Tibial artery (tissue), 4 donors: ENCODE measurements around the gene MLH3.

ENCODE experiments used
- DNase-seq, 2 donors: peaks; one replicate each; pipeline ENCODE4 v3.0.0-alpha.2; 2019
- H3K27ac ChIP-seq, 2 donors: fragments of 200-600 bp; sonication (generic) in 1 of 2; 1 replicate in 1 of 2; 2 replicates in 1 of 2; pipeline ENCODE4 v1.5.1; 2018 to 2019; ENCODE audit warnings: mild to moderate bottlenecking in 1 of 2
- H3K27me3 ChIP-seq, 2 donors: fragments of 200-600 bp; sonication (generic) in 1 of 2; one replicate each; pipeline versions ENCODE4 v1.5.1 to v1.6.0; 2016 to 2019
- H3K36me3 ChIP-seq, 3 donors: fragments of 200-600 bp; sonication (generic) in 2 of 3; one replicate each; pipeline ENCODE4 v1.5.1; 2016 to 2019; ENCODE audit warnings: mild to moderate bottlenecking in 2 of 3
- H3K4me1 ChIP-seq, 4 donors: fragments of 200-600 bp; sonication (generic) in 2 of 4; 1 replicate in 3 of 4; 2 replicates in 1 of 4; pipeline ENCODE4 v1.5.1; 2016 to 2019
- H3K4me3 ChIP-seq, 2 donors: fragments of 200-600 bp; sonication (generic) in 1 of 2; 1 replicate in 1 of 2; 2 replicates in 1 of 2; pipeline ENCODE4 v1.5.1; 2018 to 2019; ENCODE audit warnings: mild to moderate bottlenecking in 2 of 2
- H3K9me3 ChIP-seq, 3 donors: fragments of 200-600 bp; sonication (generic) in 1 of 3; one replicate each; pipeline ENCODE4 v1.5.1; 2016 to 2019
- intact Hi-C: fragments of 100-400 bp; cut with DNase I; formaldehyde crosslinking; loops from one replicate; pipeline ENCODE4 v1.15.0; 2023; ENCODE audit warnings: low total_unique reads
- TF ChIP-seq, protein P1 (sequence below), 2 experiments: fragments of 200-600 bp in 1 of 2; fragments of 450-650 bp in 1 of 2; IDR thresholded peaks; one replicate each; pipeline ENCODE4 v1.5.1; 2017 to 2019; ENCODE audit warnings: antibody characterized with exemption in 2 of 2, mild to moderate bottlenecking in 1 of 2, moderate library complexity in 1 of 2

MLH3 gene

DNA sequence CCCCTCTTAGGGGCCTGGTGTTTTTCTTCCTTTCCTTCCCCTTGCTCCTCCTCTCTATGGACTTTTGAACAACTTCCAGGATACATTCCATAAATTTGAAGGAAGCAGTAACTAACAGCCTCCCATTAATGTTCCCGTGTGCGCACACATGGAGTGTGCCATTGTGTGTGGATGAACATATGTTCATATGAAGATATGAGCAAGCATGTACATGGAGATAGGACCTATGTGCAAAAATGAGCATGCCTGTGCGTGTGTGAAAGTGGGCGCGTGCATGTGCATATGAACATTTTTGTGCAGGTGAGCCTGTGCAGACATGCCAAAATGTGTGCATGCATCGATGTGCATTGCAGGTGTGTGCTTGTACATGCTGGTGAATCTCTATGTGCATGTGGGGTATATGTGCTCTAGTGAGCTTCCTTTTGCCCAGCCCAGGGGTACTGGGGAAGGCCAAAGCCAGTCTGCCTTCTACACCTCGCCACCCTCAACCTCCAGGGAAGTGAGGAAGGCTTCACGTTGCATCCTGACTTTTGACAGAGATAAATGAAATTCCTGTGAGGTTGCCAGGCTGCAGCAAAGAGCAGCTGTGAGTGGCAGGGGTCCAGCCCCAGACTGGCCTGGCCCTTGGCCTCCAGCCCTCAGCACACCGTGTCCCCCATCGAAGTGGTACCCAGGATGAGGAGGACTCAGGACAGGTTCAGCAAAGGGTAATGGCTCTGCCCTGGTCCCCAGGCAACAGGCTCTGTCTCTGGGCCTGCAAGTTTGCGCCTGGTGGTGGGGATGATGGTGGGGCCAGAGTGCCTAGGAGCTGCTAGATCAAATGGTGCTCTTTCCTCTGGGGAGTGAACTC is 74.8 kb downstream of the MLH3 start:
- peak overlapping the region in 1 of 2 donors; percentile 94 for H3K27ac ChIP-seq
- peaks cover 0 to 64% (median 53%) of the 10 kb centered on the region in 4 donors for H3K4me1 ChIP-seq
- H3K27me3 ChIP-seq = no peaks in the 10 kb centered on the region
- H3K36me3 ChIP-seq = no peaks in the 10 kb centered on the region
- DNase-seq = peak in 1 of 2 donors; percentile 32
- H3K4me3 ChIP-seq = no peak overlapping the region
- TF ChIP-seq, protein P1, sequence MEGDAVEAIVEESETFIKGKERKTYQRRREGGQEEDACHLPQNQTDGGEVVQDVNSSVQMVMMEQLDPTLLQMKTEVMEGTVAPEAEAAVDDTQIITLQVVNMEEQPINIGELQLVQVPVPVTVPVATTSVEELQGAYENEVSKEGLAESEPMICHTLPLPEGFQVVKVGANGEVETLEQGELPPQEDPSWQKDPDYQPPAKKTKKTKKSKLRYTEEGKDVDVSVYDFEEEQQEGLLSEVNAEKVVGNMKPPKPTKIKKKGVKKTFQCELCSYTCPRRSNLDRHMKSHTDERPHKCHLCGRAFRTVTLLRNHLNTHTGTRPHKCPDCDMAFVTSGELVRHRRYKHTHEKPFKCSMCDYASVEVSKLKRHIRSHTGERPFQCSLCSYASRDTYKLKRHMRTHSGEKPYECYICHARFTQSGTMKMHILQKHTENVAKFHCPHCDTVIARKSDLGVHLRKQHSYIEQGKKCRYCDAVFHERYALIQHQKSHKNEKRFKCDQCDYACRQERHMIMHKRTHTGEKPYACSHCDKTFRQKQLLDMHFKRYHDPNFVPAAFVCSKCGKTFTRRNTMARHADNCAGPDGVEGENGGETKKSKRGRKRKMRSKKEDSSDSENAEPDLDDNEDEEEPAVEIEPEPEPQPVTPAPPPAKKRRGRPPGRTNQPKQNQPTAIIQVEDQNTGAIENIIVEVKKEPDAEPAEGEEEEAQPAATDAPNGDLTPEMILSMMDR (IDR thresholded peaks at IDR 0.05) = no peak
- no peaks in the 10 kb centered on the region for H3K9me3 ChIP-seq
- intact Hi-C loops = no loop called here

DNA sequence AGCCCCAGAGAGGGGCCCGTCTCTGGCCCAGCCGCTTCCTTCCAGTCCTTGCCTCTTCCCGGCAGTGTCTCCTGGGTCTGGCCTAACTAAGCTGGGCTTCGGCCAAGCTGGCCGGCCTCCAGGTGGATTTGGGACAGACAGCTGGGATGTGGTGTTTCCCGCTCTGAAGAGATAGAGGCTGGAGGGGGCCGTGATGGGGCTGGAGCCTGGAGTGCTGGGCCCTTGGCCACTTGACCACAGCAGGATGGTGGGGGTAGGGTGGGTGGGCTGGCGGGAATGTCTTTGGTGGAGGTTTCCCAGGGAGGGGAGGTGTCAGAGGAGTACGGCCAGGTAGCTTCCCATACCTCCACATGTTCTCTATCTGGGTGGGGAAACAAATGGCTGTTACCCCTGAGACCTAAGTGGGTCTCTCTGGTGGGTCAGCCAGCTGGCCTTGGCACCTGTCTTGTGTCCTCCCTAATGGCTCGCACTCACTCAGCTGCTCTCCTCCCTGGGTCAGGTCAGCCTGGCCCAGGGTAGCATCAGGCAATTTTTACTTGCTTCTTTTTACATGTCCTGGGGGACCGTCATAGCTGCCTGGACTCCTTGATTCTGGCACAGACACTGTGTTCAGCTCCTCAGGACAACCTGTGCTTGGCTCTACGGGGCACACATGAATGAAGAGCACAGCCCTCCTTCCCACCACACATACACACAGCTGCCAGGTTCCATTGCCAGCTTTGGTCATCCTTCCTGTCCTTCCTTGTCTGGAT is 76.0 kb downstream of the MLH3 start:
- no peaks in the 10 kb centered on the region for H3K36me3 ChIP-seq
- H3K27me3 ChIP-seq = no peaks in the 10 kb centered on the region
- DNase-seq = peak; percentile 82 to 89
- peaks cover 0 to 53% (median 41%) of the 10 kb centered on the region in 4 donors for H3K4me1 ChIP-seq
- intact Hi-C loops = no loop called here
- TF ChIP-seq, protein P1 (IDR thresholded peaks at IDR 0.05) = no peak
- H3K27ac ChIP-seq = no peak overlapping the region
- no peak overlapping the region for H3K4me3 ChIP-seq
- no peaks in the 10 kb centered on the region for H3K9me3 ChIP-seq

DNA sequence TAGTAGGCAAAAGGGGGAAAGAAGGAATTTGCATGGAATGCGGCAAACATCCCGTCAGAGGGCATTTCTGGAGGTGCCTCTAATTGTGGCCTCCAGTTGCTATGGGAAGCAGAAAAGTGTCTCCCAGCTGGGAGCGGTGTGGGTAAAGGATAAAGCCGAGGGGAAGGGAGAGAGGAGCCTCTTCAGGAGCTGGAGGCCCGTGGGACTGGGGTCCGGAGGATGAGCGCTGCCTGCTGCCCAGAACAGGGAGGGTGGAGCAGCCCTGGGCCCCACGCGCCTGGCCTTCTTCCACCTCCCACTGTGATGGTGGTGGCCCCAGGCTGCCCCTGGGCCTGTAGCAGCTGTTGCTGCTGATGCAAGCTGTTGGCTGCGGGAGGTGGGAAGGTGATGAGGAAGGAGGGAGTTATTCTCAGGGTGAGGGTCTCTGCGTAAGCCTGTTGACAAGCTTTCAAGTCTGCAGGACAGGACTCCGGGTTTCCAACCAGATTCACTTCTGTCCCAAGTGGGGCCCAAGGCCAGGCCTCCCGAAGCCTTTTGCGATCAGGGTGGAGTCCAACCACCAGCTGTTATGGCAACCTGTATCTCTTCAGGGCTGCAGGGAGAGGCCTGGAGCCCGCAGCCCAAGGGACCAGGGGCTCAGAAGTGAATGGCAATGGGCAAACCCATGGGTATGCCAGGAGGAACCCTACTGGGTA is 76.8 kb downstream of the MLH3 start:
- no peak overlapping the region for H3K27ac ChIP-seq
- no peaks in the 10 kb centered on the region for H3K9me3 ChIP-seq
- intact Hi-C loops = no loop called here
- peak in 1 of 2 donors; percentile 43 for DNase-seq
- no peaks in the 10 kb centered on the region for H3K36me3 ChIP-seq
- no peaks in the 10 kb centered on the region for H3K27me3 ChIP-seq
- peaks cover 0 to 45% (median 34%) of the 10 kb centered on the region in 4 donors for H3K4me1 ChIP-seq
- TF ChIP-seq, protein P1 (IDR thresholded peaks at IDR 0.05) = no peak
- H3K4me3 ChIP-seq = no peak overlapping the region

DNA sequence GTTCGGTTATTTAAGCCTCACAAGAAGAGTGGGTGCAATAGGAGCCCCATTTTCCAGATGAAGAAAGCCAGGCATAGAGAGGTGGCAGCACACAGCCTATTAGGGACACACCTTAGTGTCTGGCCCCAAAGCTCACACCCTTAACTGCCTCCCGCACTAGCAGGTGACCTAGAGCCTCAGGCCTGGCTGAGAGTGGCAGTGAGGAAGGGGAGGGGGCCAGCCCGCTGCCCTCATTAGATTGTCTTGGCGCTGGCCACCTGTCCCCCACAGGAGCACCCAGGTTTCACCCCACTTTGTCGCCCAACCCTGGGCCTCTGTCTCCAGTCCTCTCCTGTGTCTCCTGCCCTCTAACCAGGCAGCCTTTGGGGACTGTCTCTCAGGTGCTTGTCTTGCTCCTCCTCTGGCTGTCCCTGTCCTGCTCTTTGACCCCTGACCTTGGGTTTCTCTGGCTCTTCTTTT is 77.3 kb downstream of the MLH3 start:
- peak in 1 of 2 donors; percentile 49 for DNase-seq
- intact Hi-C loops = no loop called here
- Histone ChIP-seq H3K9me3 (no peaks in the 10 kb centered on the region), H3K27me3 (no peaks in the 10 kb centered on the region), H3K4me3 (no peak overlapping the region), H3K27ac (no peak overlapping the region), H3K36me3 (no peaks in the 10 kb centered on the region), H3K4me1 (peaks cover 0 to 40% (median 29%) of the 10 kb centered on the region in 4 donors)
- TF ChIP-seq, protein P1 (IDR thresholded peaks at IDR 0.05) = no peak

DNA sequence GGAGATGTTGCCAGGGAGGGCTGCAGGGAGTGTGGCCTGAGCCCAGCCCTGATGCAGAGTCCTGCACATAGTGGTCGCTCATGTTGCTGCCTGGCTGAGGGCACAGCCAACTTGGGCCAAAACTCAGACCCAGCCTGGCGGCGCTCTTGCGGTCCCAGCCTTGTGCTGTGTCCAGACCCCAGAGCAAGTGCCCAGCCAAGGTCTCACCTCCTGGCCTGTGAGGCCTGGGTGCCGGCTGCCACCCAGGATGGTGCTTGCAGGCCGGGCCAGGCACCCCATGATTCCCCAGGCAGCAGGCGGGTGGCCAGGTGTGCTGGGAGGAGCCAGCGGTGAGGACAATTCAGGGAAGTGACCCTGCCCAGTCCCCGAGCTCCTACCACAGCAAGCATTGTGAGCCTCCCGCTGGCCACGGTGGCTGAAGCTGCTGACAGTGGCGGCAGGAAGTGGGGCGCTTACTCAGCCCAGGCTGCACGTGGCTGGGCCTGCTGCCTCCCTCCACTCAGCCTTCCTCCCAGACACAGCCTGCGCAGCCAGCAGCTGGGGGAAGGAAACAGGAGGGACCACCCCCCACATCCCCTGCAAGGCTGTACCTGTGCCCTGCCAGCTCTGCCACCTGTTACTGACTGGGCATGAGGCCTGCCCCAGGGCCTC is 78.1 kb downstream of the MLH3 start:
- DNase-seq = peak; percentile 70 to 75
- Histone ChIP-seq H3K27me3 (no peaks in the 10 kb centered on the region), H3K9me3 (no peaks in the 10 kb centered on the region), H3K27ac (no peak overlapping the region), H3K4me3 (no peak overlapping the region), H3K36me3 (no peaks in the 10 kb centered on the region), H3K4me1 (peaks cover 0 to 32% (median 21%) of the 10 kb centered on the region in 4 donors)
- TF ChIP-seq, protein P1 (IDR thresholded peaks at IDR 0.05) = no peak
- intact Hi-C loops = no loop called here
